SU-DHL-6 (cell line): Measurements from ENCODE around the gene RPP14.

Source experiments
- EZH2phosphoT487 ChIP-seq: fragments of 200-600 bp; sonication (generic), shearing (Covaris generic); conservative IDR thresholded peaks from 2 replicates; pipeline ENCODE4 v1.6.1; 2018; ENCODE audit warnings: mild to moderate bottlenecking, antibody characterized with exemption, low read length, moderate library complexity, mixed read lengths
- TF ChIP-seq, protein P1 (sequence below): fragments of 200-600 bp; sonication (generic); IDR thresholded peaks from one replicate; pipeline ENCODE4 v1.5.1; 2017; ENCODE audit warnings: antibody characterized with exemption, mild to moderate bottlenecking, low read length, moderate library complexity; ENCODE audit not compliant: insufficient read depth, poor library complexity, severe bottlenecking

DNA sequence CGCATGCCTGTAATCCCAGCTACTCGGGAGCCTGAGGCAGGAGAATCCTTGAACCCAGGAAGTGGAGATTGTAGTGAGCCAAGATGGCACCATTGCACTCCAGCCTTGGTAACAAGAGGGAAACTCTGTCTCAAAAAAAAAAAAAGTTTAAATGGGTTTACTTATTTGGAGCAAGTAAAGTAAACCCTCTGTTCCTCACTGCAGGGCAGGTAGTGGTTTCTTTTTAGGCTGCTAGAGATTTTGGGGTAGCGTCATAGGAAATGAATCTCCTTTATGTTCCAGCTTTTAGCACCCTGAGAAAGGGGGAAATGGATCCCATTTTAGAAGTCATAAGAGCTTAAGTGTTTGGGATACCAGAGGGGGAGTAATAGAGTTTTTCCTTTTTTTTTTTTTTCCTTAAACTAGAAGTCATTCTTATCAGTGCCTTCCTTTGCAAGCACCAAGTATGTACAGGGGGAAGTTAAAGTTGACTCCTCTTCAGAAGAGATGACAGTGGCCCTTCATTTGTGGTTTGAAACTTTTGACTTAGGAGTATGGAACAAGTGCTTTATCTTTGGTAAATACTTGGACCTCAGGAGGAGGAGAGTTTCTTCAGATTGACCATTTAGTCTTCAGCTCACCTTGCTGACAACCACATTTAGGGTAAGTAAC is 34.7 kb downstream of the RPP14 start:
- TF ChIP-seq EZH2phosphoT487: no peak
- TF ChIP-seq, protein P1, sequence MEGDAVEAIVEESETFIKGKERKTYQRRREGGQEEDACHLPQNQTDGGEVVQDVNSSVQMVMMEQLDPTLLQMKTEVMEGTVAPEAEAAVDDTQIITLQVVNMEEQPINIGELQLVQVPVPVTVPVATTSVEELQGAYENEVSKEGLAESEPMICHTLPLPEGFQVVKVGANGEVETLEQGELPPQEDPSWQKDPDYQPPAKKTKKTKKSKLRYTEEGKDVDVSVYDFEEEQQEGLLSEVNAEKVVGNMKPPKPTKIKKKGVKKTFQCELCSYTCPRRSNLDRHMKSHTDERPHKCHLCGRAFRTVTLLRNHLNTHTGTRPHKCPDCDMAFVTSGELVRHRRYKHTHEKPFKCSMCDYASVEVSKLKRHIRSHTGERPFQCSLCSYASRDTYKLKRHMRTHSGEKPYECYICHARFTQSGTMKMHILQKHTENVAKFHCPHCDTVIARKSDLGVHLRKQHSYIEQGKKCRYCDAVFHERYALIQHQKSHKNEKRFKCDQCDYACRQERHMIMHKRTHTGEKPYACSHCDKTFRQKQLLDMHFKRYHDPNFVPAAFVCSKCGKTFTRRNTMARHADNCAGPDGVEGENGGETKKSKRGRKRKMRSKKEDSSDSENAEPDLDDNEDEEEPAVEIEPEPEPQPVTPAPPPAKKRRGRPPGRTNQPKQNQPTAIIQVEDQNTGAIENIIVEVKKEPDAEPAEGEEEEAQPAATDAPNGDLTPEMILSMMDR: no peak
